IPS-NIHi7 (cell line): ENCODE measurements around the gene NGB.

Source experiments
- DNase-seq: peaks from one replicate; pipeline ENCODE4 v3.0.0; 2012; ENCODE audit warnings: mixed read lengths; ENCODE audit errors: extremely low spot score

The NGB gene

GRCh38 chr14:77265187-77265515 lies 5.9 kb downstream of the NGB start:
- DNase-seq: no peak

- no peak for DNase-seq
These were observed 6.4 kb downstream of the NGB start for GRCh38 chr14:77264466-77265186.

GRCh38 chr14:77260631-77261030 lies 10.4 kb downstream of the NGB start:
- no peak for DNase-seq

GRCh38 chr14:77260199-77260598 lies 10.8 kb downstream of the NGB start:
- DNase-seq: no peak

GRCh38 chr14:77259025-77259715 lies 11.8 kb downstream of the NGB start:
- DNase-seq: no peak

GRCh38 chr14:77258566-77258965 lies 12.4 kb downstream of the NGB start:
- no peak for DNase-seq

- DNase-seq: no peak
These were observed 13.3 kb downstream of the NGB start for GRCh38 chr14:77257700-77258099.

GRCh38 chr14:77256694-77257093 lies 14.3 kb downstream of the NGB start:
- no peak for DNase-seq

GRCh38 chr14:77253333-77254190 lies 17.4 kb downstream of the NGB start:
- no peak for DNase-seq

GRCh38 chr14:77251870-77252269 lies 19.1 kb downstream of the NGB start:
- DNase-seq: no peak

GRCh38 chr14:77250927-77251326 lies 20.1 kb downstream of the NGB start:
- DNase-seq: no peak

- DNase-seq: no peak
These were observed 21.7 kb downstream of the NGB start for GRCh38 chr14:77249286-77249685.

- no peak for DNase-seq
These were observed 22.3 kb downstream of the NGB start for GRCh38 chr14:77248666-77249065.

- no peak for DNase-seq
These were observed 24.2 kb downstream of the NGB start for GRCh38 chr14:77246784-77247183.

GRCh38 chr14:77245820-77246219 lies 25.2 kb downstream of the NGB start:
- DNase-seq: peak; percentile 53

GRCh38 chr14:77243853-77244252 lies 27.2 kb downstream of the NGB start:
- DNase-seq: no peak

- no peak for DNase-seq
These were observed 28.3 kb downstream of the NGB start for GRCh38 chr14:77242752-77243151.

- no peak for DNase-seq
These were observed 29.1 kb downstream of the NGB start for GRCh38 chr14:77241955-77242354.

GRCh38 chr14:77240336-77240915 lies 30.6 kb downstream of the NGB start:
- no peak for DNase-seq

GRCh38 chr14:77239412-77239811 lies 31.6 kb downstream of the NGB start:
- no peak for DNase-seq

GRCh38 chr14:77238996-77239395 lies 32.0 kb downstream of the NGB start:
- DNase-seq: no peak

GRCh38 chr14:77238356-77238755 lies 32.6 kb downstream of the NGB start:
- DNase-seq: no peak
